NCI-H2227 (cell line): ENCODE results near the gene ENDOU.

Source experiments
- DNase-seq: peaks from one replicate; lab custom pipeline; 2025; ENCODE audit not compliant: unreplicated experiment; lab: John Stamatoyannopoulos, UW

Gene ENDOU

DNA sequence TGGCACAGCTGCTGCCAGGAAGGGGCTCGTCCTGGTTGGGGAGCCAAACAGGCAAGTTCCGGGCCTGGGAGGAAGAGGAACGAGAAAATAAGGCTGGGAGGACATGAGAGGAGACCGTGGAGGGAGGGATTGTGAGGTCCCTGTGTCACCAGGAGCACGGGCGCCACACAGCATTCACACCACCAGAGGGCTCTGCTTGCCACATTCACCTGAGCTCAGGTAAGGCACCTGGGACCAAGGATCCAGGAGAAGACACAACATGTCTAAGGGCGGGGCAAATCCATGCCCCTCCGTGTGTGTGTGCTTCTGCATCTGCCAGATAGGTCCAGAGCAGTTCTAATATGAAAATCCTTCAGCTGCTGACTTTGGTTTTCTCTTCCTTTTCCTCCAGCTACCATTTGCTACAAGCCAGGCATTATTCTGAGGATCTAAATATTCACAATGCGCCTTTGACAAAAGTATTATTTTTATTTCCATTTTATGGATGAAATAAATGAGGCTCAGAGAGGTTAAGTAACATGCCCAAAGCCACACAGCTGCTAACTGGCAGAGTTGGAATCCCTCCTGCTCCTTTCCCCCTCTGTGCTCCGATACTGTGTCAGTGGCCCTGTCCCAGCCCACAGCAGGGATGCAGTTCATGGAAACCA, 18.8 kb upstream of the ENDOU start:
- DNase-seq: no peak

DNA sequence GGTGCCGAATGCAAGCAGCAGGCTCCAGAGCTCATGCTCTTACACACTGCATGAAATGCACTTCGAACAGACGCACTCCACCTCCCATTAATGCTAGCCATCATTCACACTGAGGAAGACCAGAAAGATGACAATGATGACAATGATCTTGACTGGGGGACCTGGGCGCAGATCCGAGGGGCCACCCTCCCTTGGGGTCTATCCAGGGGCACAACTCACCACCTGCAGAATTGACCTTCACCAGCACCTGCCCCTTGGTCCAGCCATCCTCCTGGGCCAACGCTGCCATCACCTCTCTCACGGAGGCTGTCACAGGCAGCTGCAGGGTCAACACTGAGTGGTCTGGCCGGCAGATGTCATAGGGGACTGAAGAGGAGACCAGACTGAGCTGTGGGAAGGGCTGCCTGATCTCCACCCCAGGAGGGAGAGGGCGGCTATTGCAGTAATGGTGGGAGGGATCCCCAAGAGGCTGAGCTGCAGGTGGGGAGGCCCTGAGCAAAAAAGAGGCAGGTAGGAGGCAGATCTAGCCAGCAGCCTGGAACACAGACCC, 18.1 kb upstream of the ENDOU start:
- DNase-seq: no peak

DNA sequence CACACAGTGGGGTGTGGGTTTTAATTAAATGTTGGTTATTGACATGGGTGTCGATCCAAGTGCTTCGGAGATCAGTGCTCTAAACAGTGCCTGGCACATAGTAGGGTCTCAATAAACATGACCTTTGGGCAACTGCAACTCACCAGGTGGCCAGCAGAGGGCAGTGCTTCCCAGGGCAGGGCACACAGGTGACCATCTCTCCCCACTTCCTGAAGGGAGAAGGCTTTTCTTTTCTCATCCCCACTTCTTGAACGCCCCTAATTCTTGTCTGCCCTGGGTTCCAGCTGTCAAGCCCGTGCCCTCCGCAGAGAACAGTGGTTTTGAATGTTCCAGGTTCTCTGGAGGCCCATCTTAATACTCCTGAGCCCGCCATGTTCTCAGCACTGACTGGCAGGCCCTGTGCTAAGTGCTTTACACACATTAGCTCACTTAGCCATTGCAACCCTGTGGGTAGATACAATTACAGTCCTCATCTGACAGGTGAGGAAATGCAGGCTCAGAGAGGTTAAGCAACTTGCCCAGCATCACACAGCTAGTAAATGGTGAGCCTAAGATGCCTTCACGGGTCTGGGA, 17.0 kb upstream of the ENDOU start:
- peak; percentile 23 for DNase-seq

DNA sequence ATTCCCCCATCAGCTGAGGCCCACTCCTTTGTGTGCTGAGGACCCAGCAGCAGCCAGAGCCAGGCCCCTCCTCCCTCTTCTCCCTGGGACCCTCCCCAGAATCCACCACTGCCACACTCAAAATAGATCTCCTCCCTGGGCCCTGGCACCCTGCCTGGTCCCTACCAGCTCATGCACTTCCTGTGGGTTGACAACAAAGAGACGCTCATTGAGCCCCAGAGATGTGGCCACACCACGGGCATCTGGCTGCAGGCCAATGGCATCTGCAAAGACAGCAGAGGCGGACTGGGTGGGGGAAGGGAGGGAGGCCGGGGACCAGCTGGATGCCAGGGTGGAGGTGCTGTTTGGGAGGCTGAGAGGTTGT, 16.0 kb upstream of the ENDOU start:
- DNase-seq: peak; percentile 28

DNA sequence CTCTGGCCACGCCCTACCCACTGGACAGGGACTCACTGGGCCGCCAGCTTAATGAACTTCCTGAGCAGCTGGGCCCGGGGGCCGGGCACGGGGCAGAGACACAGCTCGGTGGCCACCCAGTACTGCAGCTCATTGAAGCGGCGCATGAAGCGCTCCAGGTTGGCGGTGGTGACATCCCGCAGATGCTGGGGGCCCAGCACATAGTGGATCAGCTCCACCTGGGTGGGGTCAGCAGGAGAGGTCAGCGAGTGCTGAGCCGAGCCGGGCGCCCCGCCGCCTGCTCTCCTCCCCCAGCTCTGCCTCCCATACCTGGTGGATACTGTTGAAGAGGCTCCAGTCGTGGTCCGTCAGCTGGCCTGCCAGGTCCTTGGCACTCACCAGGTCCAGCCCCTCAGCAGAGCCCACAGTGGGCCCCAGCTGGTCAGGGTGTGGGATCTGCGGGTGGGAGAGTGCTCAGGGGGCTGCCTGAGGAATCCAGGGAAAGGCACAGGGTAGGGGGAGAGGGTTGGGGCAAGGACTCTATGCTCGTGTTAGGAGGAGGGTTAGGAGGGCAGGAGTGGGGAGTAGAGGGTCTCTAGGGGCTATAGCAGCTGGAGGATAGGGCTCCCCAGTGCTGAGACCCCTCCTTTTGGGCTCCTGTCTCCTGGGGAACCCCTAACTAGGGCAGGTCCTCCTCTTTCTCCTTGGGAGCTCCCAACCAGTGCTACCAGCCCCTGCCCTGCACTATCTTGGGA, 15.5 kb upstream of the ENDOU start:
- no peak for DNase-seq

DNA sequence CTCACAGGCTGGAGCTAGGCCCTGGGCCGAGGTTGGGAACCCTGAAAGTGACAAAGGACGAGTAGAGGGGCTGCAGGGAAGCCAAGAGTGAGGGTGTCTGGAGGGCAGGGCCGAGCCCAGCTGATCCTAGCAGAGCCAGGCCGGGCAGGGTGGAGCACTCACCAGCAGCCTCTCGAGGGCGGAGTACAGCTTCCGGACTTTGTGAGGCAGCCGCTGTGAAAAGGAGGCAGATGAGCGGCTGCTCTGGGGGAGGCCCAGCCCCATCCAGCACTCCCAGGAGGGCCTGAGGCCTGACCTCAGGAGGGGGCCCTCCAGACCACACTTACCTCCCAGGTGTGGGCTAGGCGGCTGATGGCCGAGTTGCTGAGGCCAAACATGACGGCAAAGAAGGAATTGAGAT, 14.7 kb upstream of the ENDOU start:
- no peak for DNase-seq

DNA sequence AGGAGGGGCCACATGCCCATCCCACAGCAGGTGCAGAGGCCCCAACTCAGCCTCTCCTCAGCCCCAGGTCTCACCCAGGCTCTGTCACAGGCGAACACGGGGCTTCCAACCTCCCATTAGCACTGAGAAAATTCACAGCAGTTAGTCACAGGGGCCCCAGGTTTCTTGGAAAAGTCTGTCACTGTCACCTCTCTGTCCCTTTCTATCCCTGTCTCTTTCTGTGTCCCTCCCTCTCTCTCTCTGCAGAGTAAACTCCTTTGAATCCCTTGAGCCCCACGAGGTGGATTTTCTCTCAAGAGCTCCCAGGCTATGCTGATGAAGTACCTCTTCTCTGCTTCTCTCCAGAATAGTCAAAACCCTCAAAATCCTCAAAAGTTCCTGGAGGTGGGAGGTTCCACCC, 14.0 kb upstream of the ENDOU start:
- no peak for DNase-seq

DNA sequence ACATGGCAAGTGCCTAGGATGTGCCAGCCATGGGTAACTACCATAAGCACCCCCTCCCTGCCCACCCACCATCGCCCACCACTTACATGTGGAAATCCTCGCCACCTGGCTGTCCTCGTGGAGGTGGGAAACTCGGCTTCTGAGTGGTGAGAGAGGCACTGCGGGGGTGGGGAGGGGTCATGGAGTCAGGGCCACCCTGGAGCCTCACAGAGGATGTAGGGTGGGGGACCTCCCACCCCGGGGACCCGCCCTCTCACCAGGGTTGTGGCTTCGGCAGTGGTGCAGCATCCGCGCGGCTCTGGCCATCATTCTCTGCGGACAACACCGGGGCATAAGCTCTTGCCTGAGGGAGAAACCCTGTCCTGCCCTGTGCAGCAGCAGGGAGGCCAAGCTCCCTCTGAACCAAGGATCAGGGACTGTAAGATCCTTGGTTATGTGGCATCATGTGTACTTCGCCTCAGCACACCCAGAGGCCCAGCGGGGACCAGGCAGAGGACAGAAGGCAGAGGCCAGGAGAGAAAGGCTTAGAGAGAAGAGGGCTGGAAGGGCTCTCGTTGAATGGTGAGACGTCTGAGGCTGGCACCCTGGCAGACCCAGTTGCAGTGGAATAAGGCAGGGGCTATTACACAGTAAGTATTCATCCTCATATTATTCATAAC, 12.8 kb upstream of the ENDOU start:
- no peak for DNase-seq

DNA sequence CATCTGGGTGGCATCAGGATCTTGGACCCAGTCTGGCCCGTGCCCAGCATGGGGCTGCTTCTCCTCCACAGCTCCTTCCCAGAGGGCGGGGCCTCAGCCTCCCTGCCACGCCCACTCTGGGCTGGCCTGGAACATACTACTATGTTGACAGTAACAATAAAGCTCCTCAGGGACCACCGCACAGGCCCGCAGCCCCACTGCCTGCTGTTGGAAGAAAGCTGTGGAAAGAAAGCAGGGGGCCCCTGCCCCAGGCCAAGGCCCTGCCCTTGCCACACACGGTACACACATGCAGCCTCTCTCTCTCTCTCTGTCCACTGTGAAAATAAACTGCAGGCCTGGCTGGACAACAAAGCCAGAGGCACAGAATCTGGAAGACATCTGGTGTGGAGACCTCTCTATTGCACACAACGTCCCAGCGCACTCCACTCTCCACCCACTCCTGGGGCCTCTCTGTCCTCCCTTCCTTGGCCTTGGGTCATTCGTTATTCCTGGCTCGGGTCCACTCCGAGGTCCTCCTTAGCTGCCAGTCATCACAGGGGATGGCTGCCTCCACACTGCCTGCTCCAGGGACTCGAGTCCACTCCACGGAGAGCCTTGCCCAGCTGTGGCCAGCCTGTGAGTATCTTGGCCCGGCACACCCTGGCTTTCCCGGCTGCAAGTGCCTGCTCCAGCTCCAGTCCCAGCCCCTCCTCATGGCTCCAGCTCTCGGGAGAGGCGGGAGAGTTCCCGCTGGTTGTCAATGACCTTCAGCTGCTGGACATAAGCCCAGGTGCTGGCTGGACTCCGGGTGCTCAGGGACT, 11.8 kb upstream of the ENDOU start:
- no peak for DNase-seq

DNA sequence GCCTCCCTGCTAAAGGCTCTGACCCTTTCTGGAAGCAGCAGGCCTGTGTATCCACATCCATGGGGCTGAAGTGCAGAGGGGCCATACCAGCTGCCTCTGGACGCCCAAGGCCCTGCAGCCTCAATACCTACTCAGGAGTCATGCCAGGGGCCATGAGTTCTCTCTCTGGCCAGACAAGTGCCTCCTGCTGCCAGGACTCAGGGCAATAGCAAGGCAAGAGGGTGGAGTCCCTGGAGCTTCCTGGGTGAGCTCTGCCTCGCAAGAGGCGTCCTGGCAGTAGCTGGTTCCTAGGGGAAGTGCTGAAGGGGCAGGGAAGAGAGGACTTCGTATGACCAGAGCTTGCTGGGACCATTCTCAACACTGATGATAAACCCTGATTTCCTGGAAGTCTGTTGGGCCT, 10.9 kb upstream of the ENDOU start:
- DNase-seq: no peak

DNA sequence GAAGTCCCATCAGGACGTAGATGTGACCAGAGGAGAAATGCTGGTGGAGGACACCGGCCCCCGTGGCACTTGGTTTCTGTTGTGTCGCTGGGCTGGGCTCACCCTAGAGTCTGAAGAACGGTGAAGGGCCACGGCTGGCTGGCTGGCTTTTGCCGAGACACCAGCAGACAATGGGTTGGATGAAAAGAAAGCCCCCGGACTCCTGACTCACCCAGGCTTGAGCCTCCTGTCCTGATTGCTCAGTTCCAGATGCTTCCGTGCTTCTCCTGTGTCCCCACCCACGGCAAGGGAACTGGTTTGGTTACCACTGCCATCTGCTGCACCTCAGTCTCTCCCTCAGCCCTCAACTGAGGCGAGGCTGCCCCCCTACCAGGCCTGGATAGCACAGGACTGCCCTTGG, 10.4 kb upstream of the ENDOU start:
- DNase-seq: no peak

DNA sequence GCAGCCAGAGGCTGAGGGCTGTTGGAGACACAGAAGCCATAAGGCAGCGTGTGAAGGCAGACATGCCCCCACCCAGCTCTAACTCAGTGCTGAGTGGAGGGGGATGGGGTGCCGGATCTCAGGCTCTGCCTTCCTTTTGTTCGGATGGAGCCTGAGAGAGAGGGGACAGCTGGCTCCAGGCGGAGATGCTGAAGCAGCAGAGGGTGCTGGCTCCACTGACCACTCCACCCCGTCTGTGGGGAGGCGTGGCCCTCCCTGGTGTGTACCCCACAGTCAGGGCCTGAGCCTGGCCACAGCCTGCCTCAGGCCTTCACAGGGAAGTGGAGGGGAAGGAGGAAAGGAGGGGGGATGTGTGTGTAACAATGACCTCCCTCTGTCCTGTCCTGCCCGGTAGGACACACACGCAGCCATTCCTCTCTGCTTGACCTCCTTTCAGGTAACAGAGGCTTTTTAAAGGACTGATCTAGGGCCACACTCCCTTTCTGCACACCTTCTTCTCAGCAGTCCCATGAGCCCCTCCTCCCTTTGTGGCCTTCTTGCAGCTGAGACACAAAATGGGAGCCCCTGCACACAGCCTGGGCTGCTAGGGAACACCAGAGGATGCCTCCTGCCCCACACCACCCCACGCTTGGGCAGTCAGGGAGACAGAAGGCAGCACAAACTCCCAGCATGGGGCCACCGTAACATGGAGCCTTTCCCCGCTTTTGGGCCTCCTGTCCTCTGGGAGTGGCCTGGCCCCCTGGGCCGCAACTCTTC, 9.6 kb upstream of the ENDOU start:
- peak; percentile 76 for DNase-seq

DNA sequence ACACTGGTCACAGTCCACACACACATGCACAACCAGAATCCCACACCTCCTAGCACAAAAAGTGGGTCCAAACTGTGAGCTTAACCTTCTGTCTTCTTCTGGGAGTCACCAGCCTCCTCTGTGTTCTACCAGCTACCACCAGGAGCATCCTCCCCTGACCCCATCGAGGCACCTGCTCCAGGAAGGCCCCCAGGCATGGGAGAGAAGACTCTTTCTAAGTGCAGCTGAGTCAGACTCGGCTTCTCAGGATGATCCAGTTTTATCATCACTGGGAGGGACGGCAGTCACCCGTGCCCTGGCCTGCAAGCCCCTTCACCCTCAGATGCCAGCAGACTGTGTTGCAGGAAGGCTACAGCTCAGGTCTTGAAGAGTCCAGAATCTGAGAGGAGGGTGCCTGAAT, 7.9 kb upstream of the ENDOU start:
- no peak for DNase-seq

DNA sequence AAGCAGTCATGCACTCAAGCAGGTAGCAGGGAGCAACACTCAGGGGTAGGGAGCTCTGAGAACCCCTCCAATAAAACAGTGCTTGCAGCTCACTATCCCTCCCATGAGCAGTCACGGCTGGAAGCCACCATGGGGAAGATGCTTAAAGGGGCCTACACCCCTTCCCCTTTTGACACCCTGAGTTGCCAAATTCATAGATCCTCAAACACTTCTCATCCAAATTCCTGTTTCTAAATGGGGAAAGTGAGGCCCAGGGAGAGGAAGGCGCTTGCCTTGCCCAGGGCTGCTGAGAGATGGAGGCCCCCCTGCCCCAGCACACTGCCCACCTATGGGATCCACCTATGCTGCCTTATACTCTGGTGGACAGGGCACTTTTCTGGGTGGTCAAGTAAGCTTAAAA, 7.2 kb upstream of the ENDOU start:
- DNase-seq: no peak

DNA sequence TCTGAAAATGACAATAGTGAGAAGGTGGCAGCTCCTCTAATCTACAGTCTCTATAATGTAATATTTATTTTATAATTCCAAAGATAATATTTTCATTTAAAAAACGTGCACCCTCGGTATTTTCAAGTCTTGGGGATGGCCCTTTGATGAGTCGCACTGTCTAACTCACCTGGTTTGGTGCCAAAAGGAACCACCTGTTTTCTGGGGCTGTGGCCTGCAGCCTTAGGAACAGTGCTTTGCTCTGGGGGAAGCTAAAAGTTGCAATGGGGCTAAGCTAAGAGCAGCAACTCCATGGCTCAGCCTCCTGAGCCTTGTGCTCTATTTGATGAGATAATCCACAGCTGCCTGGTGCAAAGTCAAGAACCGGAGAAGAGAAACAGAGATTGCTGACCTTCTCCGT, 6.4 kb upstream of the ENDOU start:
- no peak for DNase-seq

DNA sequence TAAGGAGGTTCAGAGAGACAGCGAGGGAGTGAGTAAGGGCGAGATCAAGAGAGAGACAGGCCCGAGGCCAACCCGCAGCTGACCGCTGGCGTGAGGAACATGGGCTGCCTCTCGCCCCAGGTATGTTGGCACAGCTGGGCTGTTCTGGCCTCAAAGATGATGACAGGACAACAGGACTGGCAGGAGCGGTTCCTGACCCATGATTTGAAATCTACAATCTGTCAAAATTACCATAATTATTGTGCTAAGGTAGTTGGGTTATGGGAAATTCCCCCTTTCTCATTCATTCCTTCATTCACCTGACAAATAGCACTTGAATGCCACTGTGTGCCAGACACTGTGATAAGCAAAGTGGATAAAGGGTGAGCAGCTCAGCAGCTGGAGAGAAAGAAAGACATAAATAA, 5.1 kb upstream of the ENDOU start:
- DNase-seq: no peak

DNA sequence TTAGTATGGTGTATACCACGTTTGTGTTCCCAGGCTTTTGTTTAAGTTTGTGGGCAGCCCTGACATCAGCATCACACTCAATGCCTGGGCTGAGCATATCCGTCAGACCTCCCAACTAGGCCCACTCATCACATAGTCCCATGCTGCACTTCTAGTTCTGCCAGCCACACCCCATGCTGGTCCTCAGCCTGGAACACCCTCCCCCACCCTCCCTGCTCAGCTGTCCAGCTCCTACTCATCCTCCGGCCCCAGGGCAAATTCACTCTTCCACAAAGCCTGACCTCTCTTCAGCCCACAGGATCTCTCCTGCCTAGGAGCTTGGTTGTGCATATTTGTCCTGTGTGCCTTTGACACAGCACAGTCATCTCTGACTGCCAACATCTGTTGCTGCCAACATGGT, 3.9 kb upstream of the ENDOU start:
- no peak for DNase-seq

DNA sequence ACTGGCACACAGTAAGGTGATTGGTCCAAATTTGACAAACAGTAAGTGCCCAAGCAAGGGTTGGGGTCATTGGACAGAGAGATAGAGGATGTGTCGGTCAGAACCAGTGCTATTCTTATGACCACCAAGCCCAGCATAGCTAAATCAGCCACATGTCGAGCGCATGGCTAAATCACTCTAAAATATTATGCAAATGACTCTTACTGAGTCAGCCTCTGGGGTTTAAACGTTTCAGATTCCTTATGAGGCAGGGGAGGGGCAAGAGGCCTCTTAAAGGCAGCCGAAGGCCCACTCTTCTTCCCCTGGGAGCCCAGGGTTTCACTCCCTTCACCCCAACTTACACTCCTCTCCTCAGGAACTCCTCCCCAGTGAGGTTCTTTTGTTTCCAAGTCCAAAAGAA, 603 bp upstream of the ENDOU start:
- DNase-seq: no peak

DNA sequence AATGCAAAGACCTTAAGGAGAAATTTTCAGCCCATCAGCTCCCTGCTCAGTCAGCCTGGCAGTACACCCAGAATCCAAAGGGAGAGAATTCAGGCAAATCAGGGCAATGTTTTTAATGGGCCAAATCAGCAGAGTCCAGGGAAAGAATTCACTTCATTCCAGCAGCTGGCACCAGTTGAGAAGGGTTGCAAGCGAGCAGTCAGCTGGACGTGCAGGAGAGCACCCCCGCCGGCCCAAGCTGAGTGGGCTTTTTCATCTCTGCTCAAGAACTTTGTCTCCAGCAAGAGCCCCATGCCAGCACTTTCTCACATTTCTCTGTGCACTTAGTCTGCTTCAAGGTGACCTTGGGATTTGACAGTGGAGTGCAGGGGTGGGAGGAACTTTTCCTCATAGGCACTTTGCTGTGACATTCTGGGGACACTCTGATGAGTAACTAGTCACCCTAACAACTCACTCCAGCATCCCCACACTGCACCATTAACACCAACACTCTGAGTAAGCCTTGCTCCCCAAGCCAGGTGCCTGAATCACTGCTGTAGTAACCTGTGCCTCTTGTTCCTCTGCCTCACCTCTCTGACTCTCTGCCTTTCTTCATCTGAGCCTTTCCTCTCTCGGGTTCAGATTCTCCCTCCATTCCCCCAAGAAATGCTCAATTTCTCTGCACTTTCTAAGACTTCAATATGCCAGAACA, 2.2 kb downstream of the ENDOU start:
- DNase-seq: no peak
